GM19452 (cell line): ENCODE data around the gene TBCB.
"Not testable (repeated sequence)": the region's sequence is repeated elsewhere in the genome, so short reads cannot be mapped to it uniquely, and the experiment has no call there.

Source experiments
- ATAC-seq: cut with Tn5 transposase; IDR thresholded peaks from one replicate; pipeline ENCODE4 v1.9.1; 2021; ENCODE audit not compliant: unreplicated experiment

TBCB gene

DNA sequence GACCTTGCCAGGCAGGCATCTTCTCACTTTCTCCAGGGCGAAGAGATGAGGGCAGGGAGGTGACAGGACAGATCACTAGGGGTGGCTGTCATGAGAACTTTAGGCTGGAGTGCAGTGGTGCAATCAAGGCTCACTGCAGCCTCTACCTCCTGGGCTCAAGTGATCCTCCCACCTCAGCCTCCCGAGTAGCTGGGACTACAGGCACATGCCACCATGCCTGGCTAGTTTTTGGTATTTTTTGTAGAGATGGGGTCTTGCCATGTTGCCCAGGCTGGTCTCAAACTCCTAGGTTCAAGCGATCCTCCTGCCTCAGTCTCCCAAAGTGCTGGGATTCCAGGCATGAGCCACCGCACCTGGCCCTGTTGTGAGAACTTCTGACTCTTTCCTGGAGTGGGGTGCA is 19.6 kb downstream of the TBCB start:
- not testable (repeated sequence) for ATAC-seq

DNA sequence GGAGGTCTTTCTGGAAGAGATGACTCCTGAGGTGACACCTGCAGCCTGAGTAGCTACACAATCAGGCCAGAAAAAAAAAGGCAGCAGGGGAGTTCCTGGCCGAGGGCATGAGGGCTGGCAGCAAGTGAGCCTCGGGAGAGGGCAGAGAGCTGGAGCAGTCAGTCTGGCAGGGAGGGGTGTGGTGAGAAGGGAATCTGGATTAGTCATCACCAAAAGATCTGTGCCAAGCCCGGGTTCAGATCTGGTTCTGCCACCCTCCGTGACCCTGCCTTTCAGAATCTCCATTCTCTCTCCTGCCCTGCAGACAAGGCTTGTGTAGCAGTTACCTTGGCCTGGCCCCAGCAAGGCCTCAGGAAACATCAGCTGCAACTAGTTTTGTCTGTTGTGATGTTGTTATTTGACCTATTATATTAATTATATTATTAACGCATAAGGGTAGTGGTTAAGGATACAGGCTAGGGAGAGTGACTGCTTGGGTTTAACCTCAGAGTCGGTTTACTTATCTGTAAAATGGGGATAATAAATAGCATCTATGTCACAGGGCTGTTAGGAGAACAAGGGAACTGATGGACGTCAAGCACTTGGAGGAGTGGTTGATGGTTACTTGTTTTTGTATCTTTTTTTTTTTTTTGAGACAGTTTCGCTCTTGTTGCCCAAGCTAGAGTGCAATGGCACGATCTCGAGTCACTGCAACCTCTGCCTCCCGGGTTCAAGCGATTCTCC is 21.9 kb downstream of the TBCB start:
- ATAC-seq, result no peak

GRCh38 chr19:36139120-36139472 is 23.8 kb downstream of the TBCB start:
- no peak for ATAC-seq

DNA sequence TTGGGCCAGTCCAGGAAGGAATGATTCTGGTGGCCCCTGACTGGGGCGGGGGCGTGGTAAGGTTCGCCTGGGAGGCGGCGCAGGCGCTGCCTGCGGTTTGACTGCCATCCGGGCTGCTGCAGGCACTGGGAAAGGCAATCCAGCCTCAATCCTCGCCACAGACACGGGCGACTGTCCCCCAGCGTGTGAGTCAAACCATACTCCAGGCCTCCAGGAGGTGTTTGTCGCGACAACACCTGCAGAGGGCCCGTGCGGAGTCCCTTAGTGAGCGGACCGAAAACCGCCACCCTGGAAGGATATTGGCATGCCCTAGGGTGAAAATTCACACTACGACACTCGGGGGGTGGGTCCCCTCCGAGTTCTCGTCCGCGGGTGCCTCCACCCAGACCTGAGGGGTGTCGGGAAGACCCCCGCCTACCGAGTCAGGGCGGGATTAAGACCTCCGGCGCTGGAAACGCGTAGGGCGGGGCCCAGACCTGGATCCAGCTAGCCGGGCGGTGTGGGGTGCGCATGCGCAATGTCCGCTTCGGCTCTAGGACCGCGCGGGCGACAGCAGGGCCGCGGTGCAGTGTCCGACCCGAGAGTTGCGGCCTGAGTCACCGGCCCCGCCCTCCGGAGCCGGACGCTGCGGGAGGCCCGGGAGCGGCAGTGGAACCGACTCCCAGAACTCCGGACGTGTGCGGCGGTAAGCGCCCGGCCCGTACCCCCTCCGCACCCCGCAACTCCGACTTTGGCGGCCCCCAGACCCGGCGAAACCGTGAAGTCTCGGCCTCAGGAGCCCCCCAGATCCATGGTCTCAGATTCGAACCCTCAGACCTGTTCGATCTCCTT is 24.4 kb downstream of the TBCB start, which contains the start of gene CAPNS1:
Gene CAPNS1 (plus strand): TSS at position 594 of the 831 bp plus-strand sequence. CDS start 946 bp downstream, outside the sequence.
- ATAC-seq, result peak; percentile 80

- peak; percentile 6 for ATAC-seq
Measured at GRCh38 chr19:36140304-36141038, 25.2 kb downstream of the TBCB start.

- ATAC-seq, result peak; percentile 46
Measured at GRCh38 chr19:36141039-36141927, 26.0 kb downstream of the TBCB start.

- no peak for ATAC-seq
Measured at GRCh38 chr19:36142046-36142445, 26.8 kb downstream of the TBCB start.

- ATAC-seq, result no peak
Measured at GRCh38 chr19:36142496-36142895, 27.2 kb downstream of the TBCB start.

DNA sequence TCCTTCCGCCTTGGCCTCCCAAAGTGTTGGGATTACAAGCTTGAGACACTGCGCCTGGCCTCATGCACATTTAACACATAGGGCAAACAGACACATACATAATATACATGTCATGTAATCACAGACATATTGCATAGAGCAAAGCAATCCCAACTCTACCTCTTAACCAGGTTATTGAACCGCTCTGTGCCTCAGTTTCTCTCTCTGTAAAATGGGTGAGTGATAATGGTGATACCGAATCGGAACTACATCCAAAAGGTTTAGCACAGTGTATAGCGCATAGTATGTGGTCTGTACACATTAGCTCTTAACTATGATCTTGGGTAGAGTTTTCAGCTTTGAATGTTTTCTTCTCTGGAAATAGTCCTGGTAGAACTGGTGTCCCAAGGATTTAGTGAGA is 29.4 kb downstream of the TBCB start:
- ATAC-seq, result no peak

DNA sequence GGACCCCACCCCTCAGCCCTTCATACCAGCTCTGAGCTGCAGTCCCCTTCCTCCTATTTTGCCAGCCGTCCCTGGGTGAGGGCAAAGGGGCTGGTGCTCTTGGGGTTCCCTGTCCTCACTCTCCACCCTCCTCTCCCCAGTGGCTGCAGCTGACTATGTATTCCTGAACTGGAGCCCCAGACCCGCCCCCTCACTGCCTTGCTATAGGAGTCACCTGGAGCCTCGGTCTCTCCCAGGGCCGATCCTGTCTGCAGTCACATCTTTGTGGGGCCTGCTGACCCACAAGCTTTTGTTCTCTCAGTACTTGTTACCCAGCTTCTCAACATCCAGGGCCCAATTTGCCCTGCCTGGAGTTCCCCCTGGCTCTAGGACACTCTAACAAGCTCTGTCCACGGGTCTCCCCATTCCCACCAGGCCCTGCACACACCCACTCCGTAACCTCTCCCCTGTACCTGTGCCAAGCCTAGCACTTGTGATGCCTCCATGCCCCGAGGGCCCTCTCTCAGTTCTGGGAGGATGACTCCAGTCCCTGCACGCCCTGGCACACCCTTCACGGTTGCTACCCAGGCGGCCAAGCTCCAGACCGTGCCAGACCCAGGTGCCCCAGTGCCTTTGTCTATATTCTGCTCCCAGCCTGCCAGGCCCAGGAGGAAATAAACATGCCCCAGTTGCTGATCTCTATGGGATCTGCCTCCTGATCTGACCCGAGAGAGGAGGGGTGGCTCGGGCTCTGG is 34.6 kb downstream of the TBCB start:
- ATAC-seq, result no peak

DNA sequence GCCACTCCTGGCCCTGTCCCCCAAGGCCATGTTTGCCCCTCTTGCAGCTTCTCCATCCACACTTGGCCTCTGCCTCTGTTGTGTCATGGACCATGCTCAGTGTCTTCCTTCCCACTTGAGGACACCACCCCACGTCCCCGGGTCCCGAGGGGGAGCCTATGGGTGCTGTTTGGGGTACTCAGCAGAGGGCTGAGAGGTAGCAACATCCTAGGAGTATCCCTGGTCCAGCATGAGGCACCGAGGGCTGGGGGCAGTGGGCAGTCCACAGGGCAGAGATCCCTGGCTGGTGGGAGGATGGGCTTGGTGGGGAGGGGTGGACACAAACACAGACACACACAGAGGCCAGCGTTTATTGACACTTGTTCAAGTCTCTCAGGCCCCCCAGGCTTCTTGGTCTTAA is 35.3 kb downstream of the TBCB start:
- no peak for ATAC-seq

GRCh38 chr19:36151144-36152018 is 36.1 kb downstream of the TBCB start:
- no peak for ATAC-seq

- no peak for ATAC-seq
Measured at GRCh38 chr19:36152019-36152351, 36.7 kb downstream of the TBCB start.

DNA sequence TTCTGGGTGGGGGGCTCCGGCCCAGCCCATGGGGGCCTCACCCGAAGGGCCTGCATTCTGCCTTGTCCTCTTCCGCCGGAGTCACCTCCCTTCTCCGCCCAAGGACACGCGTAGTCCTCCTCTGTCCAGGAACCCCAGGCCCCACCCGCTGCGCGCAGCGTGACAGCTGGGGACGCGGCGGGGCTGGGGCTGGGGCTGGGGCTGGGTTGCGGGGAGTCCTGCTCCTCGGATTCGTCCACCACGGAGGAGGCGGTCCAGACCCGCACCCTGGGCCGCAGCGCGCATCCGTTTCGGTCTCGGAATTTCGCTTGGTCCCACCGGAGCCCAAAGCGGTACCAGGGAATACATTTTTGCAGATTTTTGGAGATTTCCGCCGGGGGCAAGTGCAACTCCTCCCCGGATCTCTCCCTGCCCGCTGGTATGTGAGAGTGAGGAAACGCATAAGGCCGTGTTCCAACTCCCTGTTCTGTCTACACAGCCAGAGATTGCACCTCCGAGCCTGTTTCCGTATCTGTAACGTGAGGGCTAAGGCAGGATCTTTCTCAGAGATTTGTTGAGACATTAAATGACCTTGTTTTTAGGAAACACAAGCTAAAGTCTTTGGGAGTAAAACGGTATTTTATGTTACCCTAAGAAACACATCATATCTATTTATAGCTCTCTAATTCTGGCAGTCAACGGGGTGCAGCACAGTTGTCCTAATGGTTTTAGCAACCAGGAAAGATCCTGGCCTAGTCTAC is 37.3 kb downstream of the TBCB start, which contains the start of gene COX7A1:
Gene COX7A1 (minus strand): TSS at position 96 of the 740 bp plus-strand sequence. CDS start 40 bp downstream, at position 56.
- no peak for ATAC-seq

DNA sequence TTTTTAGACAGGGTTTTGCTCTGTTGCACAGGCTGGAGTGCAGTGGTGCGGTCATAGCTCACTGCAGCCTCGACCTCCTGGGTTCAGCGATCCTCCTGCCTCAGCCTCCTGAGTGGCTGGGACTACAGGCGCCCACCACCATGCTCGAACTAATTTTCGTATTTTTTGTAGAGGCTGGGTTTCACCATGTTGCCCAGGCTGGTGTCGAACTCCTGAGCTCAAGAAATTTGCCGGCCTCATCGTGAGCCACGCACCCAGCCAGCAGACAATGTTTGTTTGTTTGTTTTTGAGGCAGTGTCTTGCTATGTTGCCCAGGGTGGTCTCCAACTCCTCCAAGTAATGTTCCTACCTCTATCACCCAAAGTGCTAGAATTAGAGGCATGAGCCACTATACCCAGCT is 37.9 kb downstream of the TBCB start:
- ATAC-seq, result no peak

- ATAC-seq, result no peak
Measured at GRCh38 chr19:36160821-36161596, 45.7 kb downstream of the TBCB start.

DNA sequence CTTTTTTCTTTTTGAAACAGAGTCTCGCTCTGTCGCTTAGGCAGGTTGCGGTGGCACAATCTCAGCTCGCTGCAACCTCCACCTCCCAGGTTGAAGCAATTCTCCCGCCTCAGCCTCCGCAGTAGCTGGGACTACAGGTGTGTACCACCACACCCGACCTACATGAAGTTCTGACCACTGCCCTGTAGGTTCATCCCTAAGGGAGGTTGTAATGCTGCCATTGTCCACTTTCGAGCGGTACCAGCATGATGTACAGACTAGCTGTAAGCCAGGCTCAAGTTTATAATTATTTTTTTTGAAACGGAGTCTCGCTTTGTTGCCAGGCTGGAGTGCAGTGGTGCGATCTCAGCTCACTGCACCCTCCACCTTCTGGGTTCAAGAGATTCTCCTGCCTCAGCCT is 48.5 kb downstream of the TBCB start:
- ATAC-seq, result no peak
